ENCODE results near the gene SLFN14.
"Not testable (repeated sequence)": the region's sequence is repeated elsewhere in the genome, so short reads cannot be mapped to it uniquely, and the experiment has no call there.

The SLFN14 gene

GRCh38 chr17:35519906-35520442, 40.6 kb downstream of the SLFN14 start:
- no peak for DNase-seq

GRCh38 chr17:35519439-35519838, 41.2 kb downstream of the SLFN14 start:
- no peak for DNase-seq

GRCh38 chr17:35518431-35518830, 42.2 kb downstream of the SLFN14 start:
- DNase-seq, result not testable (repeated sequence)

GRCh38 chr17:35515027-35515426, 45.6 kb downstream of the SLFN14 start:
- DNase-seq, result no peak

- DNase-seq, result no peak
Observed at GRCh38 chr17:35514564-35514963, 46.1 kb downstream of the SLFN14 start.
